Measurements from ENCODE around the gene KRT5. TPM values are rescaled to one million over a fixed set of nuclear protein-coding genes. Genes with fewer than 3 reads are reported as not detected.
A peak's percentile ranks its signal among the peaks of the same experiment; 100 is the strongest.

Gene KRT5
- total RNA-seq, 1 experiment from 2014 or later: not detected

DNA sequence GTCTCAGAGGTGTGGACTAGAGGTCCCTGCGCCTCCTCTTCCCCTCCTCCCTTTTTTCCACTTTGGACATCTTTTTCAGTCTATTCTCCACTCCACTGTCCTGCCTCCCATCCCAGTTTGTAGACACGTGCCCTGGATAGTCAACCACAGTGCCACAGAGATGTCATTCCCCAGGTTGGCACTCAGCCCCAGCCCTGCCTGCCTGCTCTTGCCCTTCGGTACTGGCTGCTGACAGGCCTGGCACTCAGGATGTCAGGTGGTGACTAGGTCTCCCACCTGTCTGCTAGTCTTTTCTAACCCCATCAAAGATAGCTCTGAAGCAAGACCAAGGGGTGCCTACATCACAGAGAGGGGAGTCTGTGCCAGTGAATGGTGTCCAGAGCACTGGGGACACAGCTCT, 16.9 kb upstream of the KRT5 start:
- DNase-seq (ENCODE audit: low read depth): no peak

DNA sequence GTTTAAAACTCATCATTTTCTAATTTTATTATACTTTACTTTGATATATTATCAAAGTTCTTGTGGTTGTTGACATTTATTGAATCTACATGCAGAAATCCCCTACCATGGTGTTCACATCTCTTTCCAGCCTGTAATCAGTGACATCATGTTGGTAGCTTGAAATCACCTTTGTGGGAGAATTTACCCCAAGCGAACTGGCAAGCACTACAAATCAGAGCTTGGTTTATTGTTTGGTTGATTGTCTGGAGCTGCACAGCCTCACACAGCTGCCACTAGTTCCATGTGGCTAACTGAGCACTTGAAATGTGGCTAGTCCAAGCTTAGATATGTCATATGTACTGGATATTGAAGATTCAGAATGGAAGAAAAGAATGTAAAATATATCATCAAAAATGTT, 15.4 kb upstream of the KRT5 start:
- DNase-seq (ENCODE audit: low read depth): no peak

DNA sequence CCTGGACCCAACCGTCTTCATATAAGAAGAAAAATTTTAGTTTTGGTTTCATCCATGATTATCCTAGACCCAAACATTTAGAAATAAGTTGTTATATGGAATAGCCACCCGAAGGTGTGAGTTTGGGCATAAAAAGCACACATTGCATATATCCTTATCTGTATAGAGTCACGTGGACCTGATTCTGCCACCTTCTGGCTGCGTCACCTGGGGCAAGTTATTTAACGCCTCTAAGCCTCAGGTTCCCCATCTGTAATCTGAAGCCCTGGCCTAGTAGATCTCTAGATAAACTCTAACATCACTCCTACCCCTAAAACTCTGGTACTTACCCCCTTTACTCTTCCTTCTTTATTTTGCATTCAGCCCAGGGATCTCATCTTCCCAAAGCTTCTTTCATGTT, 14.3 kb upstream of the KRT5 start:
- no peak for DNase-seq (ENCODE audit: low read depth)

DNA sequence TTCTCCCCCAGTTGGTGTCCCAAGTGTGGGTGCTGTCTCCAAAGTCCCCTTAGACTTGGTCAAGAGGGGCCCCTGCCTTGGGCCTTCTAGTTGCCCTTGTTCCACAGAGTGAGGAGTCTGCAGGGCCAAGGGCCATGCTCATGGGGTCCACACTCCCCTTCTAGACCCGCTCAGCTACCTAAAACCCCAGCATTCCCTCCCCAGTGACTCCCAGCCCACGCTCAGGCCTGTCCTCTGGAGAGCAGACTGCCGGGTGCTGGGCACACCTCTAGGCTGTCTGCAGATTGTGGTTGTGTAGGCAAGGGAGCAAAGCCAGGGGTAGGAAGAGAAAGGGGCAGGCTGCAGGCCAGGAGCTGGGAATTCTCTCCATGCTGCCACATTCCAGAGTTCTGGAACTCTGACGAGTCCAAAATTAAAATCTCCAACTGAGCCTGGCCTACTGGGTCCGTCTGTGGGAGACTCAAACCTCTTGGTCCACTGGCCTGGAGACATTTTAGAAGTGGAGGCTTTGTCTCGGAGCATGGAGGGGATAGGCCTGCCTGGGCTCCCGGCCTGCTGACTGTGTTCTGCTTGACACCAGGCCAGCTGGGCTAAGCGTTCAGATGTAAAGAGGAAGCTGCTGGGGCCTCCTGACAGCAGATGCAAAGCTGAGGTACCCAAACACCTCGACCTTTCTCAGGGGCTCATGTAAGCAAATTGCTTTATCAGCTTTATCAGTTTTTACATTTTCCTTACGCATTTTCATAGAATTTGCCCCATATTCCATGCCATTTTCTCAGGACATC, 13.7 kb upstream of the KRT5 start:
- DNase-seq (ENCODE audit: low read depth): no peak

DNA sequence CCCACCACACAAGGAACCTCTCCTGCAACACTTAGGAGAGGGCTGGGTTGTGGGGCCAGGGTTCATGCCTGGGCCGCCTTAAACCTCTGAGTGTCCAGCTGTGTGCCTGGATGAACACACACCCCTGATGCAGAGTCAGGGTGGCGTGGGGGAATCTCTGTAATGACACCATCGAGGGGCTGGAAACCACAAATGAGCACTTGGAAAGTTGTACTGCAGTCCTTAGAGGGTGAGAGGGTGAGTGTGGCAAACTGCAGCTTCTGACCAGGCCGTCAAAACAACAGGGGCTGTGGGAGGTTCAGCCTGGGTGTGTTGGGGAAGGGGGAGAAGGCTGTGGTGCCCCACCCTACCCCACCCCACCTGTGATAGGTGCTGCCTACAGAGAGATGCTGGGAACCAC, 12.4 kb upstream of the KRT5 start:
- DNase-seq (ENCODE audit: low read depth): no peak

DNA sequence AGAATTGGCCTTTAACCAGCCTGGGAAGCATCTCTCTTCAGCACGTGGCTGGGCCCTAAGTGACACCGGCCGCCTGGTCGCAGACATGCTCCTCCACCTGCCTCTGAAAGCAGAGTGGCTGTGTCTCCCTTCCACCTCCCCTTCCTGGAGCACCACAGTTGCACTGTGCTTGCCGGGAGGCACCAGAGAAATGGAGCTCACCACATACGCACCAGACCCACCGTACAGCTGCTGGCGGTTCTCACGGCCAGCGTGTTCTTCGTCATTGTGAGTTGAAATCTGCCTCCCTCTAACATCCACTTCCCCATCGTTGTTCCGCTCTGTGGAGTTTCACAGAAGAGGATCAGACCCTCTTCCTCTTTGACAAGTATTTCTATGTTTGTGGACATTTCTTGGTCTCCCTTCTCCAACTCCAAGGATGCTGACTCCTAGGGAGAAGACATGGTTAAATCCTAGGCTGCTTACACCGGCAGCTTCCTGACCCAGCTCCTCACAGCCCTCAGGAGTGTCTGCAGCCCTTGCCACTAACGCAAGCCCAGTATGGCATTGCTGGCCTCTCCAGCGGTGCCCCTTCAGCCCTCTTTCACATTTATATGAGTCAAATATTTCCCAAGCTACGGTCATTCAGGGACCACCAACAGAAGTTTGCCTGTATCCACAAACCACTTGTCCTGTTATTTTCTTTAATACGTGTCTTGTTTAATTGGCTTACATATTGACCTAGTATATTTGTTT, 11.5 kb upstream of the KRT5 start:
- no peak for DNase-seq (ENCODE audit: low read depth)

DNA sequence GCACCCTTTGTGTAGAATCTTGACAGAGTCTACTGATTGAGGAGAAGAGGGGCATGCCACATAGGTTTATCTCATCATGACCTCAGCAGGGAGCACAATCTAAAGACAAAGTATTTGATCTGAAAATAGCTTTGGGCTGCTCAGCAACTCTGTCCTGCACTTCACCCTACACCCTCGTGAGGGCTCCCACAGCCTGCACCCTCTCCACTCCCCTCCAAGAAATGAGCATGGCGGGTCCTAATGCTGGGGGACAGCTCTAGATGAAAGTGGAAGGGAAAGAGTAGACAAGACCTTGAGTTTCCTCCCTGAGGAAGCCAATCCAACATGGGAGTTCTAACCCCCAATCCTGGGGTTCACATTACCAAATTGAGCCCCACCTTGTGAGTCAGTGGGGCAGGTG, 10.7 kb upstream of the KRT5 start:
- DNase-seq (ENCODE audit: low read depth): no peak

DNA sequence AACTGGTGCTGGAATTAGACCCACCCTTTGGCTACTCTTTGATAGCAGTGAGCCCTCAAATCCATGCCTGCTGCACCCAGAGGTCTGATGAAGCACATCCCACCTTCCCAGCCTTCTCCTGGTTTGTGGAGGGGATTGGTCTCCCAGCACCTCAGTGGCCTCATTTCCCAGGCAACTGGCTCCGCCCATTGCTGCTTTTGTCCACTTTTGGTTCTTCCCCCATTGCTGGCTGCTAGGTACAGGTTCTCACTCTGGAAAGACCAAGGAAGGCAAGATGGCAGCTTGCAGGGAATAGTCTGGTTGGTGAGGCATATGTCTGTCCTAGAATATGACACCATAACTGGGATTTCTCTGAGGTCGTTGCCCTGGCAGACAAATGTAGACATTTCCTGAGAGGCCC, 10.2 kb upstream of the KRT5 start:
- no peak for DNase-seq (ENCODE audit: low read depth)

DNA sequence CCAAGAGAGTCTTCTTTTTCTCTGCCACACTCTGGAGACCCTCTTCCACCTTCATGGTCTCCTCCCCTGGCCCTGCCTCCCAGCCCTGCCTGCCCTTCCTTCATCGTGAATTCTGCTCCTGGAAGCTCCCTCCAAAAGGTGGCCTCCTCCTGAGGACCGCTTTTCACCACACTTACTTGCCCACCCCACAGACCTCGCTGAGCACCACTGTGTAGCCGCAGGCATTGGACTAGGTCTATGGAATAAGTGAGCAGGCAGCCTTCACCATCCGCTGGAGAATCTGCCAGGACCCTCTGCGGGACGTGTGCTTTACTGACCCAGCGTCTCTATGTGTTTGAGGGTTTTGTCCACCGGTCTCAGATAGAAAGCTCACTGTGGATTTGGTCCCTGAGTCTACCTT, 9.7 kb upstream of the KRT5 start:
- DNase-seq (ENCODE audit: low read depth): no peak

DNA sequence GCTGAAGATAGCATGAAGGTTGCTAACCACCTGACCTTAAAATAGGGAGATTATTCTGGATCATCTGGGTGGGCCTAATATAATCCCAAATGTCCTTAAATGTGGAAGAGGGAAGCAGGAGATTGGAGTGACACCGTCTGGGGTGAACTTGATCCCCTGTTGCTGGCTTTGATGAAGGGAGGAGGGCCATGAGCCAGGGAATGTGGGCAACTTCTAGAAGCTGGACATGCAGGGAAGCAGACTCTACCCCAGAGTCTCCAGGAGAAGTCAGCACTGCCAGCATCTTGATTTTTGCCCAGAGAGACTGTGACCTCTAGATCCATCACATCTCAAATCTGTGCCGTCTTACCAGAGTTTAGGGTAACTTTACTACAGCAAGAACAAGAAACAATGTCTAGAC, 9.2 kb upstream of the KRT5 start:
- no peak for DNase-seq (ENCODE audit: low read depth)

DNA sequence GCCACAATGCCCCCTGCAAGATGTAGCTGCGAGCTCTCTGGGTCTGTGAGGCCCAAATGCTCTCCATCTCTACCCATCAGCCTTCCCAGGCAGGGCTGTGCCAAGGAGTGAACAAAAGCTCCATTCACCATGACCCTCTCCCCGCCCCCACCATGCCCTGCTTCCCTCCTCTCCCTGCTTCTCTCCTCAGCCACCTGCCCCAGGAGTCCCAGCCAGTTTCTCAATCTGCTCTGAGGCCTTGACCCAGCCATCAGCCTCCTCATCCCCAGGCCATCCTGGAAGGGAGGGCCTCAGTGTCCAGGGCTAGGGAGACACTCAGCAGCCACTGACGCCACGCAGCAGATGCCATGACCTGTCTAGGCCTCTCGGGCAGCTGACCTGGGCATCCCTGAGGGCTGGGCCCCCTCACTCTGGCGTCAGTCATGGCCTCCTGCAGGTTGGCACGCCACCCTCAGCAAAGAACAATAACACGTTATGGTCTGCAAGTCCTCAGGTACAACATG, 8.5 kb upstream of the KRT5 start:
- no peak for DNase-seq (ENCODE audit: low read depth)

DNA sequence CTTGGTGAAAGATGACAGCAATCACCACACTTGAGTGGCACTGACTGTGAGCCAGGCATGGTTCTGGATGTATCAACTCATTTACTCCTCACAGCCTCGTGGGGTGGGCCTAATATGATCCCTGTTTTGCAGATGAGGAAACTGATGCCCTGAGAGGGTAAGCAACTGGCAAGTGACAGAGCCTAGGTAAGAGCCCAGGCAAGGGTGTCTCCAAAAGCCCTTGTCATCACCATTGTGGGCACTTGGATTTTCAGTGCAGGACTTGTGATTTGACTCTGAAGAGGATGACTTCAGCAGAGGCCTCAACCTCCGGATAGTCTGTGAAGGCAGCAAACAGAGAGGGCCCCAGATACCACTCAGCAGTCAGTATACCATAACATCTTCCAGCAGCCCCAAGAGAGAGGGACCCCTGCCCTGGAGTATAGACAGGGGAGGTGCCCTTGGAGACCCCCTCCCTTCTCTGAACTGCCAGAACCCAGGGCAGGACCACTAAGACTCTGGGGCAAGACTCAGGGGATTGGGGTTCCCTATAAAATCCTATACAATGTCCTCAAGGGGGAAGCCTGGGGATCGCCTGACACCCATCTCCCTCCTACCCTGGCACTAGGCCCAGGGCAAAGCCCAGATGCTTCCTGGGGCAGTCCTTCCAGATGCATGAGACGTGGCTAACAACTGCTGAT, 7.1 kb upstream of the KRT5 start:
- no peak for DNase-seq (ENCODE audit: low read depth)

DNA sequence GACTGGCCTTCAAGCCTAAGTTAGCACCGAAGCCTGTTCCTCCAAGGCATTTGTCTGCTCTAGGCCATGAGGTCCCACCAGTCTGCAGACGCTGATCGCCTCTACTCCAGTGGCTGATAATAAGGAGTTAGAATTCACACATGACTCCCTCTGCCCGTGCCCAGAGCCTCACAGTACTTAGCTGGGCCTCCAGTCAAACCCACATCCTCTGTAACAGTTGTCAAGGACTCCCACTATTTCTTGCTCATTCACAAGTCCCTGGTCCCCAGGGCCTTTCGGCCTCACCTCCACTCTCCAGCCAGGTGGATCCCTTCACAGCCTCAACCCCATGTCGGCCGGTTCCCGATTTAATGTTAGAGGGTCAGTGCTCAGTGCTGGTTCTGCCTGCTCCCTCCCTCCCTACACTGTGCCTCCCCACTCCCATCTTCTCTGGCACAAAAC, 6.3 kb upstream of the KRT5 start:
- DNase-seq (ENCODE audit: low read depth): no peak

DNA sequence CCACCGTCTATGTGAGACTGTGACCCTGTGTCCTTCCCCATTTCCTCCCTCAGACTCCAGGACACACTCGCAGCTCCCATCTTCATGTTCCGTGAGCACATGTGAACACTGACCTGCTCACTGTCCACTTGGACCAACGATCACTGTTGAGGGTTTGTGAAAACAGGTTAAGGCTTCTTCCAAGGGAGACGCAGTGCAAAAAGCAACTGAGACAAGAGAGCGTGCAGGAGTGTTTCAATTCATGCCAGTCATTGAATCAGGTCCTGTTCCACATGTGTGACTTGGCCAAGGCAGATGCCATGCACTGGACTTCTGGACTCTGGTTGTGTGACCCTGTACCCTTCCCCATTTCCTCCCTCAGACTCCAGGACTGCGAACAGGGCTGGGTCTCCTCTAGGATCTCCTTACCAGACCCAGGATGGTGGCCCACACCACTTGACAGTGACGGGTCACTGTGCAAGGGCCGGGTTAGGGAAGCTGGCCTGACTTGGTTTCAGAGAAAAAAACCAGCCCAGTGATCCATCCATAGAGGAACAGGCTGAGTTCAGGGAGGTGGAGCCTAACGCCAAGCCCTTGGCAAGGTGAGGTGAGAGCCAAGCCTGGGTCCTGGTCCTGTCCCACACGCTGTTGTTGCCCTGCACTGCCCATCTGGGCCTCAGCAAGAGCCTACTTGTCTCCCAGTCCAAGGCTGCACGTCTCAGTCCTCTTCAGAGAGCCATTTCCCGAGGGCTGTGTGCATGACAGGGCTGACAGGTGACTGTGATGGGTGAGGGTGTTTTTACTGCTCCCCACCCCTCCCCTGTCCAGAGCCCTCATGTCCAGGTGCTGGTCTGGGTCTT, 5.7 kb upstream of the KRT5 start:
- no peak for DNase-seq (ENCODE audit: low read depth)

DNA sequence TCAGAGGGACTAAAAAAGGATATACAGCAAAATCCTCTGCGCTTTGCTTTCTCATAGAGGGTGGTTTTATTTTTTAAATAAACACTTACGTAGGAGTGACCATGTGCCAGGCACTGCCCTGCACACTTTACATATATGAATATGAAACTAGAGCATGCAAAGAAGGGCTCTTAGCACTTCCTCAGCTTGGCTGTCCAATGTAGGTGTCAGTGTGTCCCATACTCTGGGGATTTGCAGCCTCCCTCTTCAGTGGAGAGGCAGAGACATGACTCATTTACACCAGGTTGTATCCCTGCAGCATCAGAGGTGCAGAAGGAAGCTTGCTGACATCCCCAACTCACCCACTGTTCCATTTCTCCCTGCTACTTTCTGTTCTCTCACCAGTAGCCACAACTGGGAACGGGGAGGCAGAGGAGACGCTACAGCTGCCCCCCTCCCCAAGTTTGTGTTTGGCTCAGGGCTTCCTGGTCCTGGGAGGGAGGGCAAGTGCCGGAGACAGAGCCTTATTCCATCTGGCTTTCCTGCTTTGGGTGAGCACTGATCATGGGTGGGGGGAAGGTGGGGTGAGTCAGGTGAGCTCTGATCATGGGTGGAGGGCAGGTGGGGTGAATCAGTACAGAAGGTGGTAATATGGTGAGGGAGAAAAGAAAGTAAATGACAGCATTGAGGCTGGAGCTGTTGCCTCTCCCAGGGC, 4.9 kb upstream of the KRT5 start:
- no peak for DNase-seq (ENCODE audit: low read depth)

DNA sequence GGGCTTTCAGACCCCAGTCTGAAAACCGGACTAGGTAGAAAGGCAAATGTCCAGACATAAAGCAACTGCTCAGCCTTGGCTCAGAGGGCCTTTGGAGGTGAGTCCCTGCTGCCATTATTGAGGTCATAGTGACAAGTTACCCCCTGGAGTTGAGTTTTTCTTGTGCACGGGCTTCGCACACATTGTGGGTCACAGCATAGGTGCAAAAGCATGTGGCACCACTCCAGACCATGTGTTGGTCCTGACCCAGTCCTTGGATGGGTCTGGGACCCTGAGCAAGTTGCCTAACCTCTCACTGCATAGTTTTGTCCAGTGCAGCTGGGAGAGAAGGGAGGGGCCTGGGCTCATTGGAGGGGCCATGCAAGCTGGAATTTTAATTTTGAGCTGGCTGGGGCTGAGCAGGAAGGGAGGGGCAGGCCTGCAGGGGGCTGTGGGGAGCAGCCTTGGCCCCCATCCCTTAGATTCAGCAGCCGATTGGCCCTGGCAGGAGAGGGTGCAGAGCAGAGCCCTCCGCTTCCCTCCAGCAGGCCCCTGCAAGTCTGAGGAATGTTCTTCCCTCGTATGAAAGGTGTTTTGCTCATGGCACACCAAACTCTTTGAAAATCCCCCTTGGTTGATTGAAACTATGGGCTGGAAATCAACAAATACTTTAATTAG, 4.2 kb upstream of the KRT5 start:
- DNase-seq (ENCODE audit: low read depth): no peak

DNA sequence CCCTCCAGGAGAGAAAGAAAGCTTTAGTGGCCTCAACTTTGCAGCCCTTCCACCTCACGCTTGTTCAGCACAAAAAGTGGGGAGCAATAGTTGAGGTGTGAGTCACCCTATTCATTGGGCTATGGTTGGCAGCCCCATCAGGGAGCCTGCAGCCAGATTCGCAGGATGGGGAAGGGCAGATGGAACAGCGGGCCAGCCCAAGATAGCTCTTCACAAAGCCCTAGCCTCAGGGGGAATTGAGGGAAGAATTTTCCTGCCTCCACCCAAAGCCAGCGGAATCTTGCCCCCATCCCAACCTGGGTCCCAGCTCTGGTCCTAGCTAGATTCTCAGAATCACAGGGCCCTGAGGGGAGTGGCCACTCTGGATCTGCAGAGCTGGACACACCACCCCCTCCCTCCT, 3.6 kb upstream of the KRT5 start:
- DNase-seq (ENCODE audit: low read depth): peak; percentile 39

DNA sequence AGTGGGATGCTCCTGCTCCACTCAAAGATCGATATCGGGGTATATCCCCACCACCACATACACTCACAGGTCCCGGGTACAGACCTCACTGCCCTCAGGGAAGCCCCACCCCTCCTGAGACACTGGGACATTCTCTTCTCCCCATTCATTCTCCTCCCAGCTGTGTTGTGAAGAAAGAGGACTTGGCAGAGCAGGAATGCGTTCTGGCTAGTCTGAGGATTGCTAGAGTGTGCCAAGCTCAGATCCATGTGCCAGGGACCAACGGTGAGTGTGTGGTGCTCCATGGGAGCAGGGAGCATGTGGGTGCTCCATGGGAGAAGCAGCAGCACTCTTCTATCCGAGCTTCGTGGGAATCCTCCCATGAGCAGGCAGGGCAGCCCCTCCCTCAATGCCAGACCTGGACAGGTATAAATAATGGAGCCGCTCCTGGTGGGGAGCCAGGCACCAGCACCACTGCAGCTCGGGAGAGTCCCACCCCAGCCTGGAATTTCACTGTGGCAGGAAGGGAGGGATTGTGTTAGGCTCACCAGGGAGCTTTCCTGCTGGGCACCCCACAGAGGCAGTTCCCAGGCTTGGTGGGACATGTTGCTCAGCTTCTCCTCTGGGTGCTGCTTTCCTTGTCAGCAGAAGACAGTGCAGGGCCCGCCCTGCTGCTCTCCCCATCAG, 2.3 kb upstream of the KRT5 start:
- DNase-seq (ENCODE audit: low read depth): peak; percentile 9

DNA sequence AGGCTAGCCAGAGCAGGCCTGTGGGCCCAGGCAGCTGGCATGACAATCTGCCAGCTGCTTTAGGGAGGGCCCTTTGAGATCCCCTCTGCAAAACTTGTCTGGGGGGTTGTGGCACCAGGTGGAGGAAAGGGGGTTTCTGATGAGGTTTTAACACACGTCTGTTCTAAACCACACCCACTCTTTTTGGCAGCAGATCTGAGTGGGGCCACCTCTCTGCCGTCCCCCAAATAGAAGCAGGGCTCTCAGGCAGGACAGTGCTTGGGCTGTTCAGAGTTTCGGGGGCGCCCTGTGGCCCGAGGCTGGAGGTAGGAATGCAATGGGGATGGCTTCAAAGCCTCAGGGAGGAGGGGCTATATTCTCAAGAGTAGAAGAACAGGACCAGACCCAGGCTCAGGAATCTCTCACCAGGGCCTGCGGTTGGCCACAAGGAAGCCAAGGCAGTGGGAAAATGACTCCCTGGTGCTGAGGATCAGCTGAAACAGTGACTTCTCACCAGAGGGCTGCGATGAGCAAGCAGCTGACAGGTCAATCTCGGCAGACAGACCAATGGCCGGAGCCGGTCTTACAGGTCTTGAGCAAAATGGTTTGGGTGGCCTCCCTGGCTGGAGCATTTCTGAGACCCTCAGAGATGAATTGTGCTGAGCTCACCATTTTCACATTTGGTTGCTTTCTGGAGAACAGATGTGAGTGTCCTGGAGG, 1.5 kb upstream of the KRT5 start:
- DNase-seq (ENCODE audit: low read depth): peak; percentile 46
